ENCODE results near the gene SCUBE1. TPM values are rescaled to one million over a fixed set of nuclear protein-coding genes. Genes with fewer than 3 reads are reported as not detected.

The SCUBE1 gene
- total and polyA plus RNA-seq, 10 of the 15 experiments (the other 5 are each of a cell fraction or from before 2014, with no cell fraction given), result not detected

DNA sequence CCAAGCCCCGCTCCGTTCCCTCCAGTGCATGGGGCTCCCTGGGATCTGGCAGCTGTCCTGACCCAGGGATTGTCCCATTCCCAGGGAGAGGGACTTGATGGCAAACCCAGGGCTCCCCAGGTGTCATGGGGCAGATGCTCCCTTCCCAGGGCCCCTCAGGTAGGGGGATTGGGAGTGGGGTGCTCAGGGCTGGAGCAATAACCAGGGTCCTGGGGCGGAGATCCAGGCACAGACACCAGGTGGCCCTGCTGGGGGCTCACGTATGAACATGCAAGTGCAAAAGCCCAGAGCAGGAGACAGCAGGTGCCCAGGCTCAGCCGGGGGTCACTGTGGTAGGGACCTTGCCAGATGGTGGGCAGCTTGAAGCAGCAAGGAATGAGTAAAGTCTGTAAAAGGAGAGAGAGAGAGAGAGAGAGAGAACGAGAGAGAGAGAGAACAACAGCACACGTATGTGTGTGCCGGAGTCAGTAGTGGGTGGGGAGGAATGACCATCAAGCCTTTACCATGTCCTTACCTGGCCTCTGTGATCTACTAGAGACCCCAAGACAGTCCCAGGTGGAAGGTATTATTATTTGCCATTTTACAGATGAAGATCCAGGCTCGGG lies 49.3 kb upstream of the SCUBE1 start (continued):
- TF ChIP-seq RB1 (IDR thresholded peaks at IDR 0.05; ENCODE audit: borderline replicate concordance) (no peak), CBX5 (IDR thresholded peaks at IDR 0.05; ENCODE audit: low read depth) (no peak), SP1 (IDR thresholded peaks at IDR 0.05; ENCODE audit: low read depth, low read length) (no peak), KDM1A (IDR thresholded peaks at IDR 0.05; ENCODE audit: borderline replicate concordance) (no peak), ZBED1 (IDR thresholded peaks at IDR 0.05; ENCODE audit: borderline replicate concordance) (no peak)

DNA sequence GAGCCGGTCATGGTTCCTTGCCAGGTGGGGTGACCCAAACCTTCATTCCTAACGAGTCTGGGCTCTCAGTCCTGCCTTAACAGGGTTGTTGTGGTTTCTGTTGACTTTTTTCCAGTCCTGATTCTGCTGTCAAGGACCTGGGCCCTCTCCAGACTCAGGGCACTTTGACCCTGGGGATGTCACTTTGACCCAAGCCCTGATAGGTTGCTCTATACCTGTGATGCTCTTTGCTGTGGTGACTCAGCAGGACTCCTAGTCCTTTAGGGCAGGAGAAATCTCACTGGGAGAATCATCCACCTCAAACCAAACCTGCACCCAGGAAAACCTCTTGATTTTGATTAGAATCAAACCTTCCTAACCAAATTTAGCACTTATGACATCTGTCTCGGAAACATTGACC lies 48.1 kb upstream of the SCUBE1 start:
- intact Hi-C loops (cut with micrococcal nuclease; ENCODE audit: unreplicated experiment) (no loop called here), in situ Hi-C loops (cut with MboI) (loop anchor here (10.0 kb wide), 2 partner anchors 433 to 1233 kb away; no protein-coding TSS in a partner anchor)
- TF ChIP-seq, protein P1, sequence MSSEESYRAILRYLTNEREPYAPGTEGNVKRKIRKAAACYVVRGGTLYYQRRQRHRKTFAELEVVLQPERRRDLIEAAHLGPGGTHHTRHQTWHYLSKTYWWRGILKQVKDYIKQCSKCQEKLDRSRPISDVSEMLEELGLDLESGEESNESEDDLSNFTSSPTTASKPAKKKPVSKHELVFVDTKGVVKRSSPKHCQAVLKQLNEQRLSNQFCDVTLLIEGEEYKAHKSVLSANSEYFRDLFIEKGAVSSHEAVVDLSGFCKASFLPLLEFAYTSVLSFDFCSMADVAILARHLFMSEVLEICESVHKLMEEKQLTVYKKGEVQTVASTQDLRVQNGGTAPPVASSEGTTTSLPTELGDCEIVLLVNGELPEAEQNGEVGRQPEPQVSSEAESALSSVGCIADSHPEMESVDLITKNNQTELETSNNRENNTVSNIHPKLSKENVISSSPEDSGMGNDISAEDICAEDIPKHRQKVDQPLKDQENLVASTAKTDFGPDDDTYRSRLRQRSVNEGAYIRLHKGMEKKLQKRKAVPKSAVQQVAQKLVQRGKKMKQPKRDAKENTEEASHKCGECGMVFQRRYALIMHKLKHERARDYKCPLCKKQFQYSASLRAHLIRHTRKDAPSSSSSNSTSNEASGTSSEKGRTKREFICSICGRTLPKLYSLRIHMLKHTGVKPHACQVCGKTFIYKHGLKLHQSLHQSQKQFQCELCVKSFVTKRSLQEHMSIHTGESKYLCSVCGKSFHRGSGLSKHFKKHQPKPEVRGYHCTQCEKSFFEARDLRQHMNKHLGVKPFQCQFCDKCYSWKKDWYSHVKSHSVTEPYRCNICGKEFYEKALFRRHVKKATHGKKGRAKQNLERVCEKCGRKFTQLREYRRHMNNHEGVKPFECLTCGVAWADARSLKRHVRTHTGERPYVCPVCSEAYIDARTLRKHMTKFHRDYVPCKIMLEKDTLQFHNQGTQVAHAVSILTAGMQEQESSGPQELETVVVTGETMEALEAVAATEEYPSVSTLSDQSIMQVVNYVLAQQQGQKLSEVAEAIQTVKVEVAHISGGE (CRISPR knock-in tag; IDR thresholded peaks at IDR 0.05), result no peak
- TF ChIP-seq YBX1 (IDR thresholded peaks at IDR 0.05), result no peak
- no peak for TF ChIP-seq NBN (IDR thresholded peaks at IDR 0.05)
- TF ChIP-seq, protein P2, sequence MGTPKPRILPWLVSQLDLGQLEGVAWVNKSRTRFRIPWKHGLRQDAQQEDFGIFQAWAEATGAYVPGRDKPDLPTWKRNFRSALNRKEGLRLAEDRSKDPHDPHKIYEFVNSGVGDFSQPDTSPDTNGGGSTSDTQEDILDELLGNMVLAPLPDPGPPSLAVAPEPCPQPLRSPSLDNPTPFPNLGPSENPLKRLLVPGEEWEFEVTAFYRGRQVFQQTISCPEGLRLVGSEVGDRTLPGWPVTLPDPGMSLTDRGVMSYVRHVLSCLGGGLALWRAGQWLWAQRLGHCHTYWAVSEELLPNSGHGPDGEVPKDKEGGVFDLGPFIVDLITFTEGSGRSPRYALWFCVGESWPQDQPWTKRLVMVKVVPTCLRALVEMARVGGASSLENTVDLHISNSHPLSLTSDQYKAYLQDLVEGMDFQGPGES (IDR thresholded peaks at IDR 0.05), result no peak
- TF ChIP-seq, protein P3, sequence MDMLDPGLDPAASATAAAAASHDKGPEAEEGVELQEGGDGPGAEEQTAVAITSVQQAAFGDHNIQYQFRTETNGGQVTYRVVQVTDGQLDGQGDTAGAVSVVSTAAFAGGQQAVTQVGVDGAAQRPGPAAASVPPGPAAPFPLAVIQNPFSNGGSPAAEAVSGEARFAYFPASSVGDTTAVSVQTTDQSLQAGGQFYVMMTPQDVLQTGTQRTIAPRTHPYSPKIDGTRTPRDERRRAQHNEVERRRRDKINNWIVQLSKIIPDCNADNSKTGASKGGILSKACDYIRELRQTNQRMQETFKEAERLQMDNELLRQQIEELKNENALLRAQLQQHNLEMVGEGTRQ (IDR thresholded peaks at IDR 0.05; ENCODE audit: borderline replicate concordance, low read depth, low read length), result no peak
- no peak for TF ChIP-seq RAD21 (IDR thresholded peaks at IDR 0.05; ENCODE audit: insufficient read depth, low read depth, low read length)
- TF ChIP-seq SP1 (IDR thresholded peaks at IDR 0.05; ENCODE audit: low read depth, low read length), result no peak
- TF ChIP-seq BHLHE40 (IDR thresholded peaks at IDR 0.05; ENCODE audit: borderline replicate concordance in 1 of 2, low read depth in 2 of 2, low read length in 1 of 2), result no peak
- TF ChIP-seq IKZF1 (conservative IDR thresholded peaks at IDR 0.05), result no peak
- Histone ChIP-seq H3K9ac (ENCODE audit: control insufficient read depth, insufficient read depth, low read length) (no peak overlapping the region), H3K4me2 (ENCODE audit: control insufficient read depth, insufficient read depth) (no peak overlapping the region), H4K20me1 (ENCODE audit: control insufficient read depth, insufficient read depth) (no peaks in the 10 kb centered on the region), H3K79me2 (ENCODE audit: control insufficient read depth, insufficient read depth, low read length) (no peaks in the 10 kb centered on the region), H3K9me3 (replicated peaks; ENCODE audit: control insufficient read depth, insufficient read depth, low read length) (no peaks in the 10 kb centered on the region), H3K27ac (ENCODE audit: control insufficient read depth, insufficient read depth) (no peak overlapping the region), H3K27me3 (replicated peaks in 1 of 2; ENCODE audit: control insufficient read depth in 2 of 2, insufficient read depth in 2 of 2, low read length in 1 of 2) (peaks cover 0 to 3% of the 10 kb centered on the region in 2 experiments; a peak in 2 of 4 replicates), H3K36me3 (ENCODE audit: control insufficient read depth in 2 of 2, insufficient read depth in 2 of 2, low read length in 1 of 2) (no peaks in the 10 kb centered on the region), H2AFZ (ENCODE audit: control insufficient read depth, low read depth, low read length) (no peak overlapping the region), H3K4me1 (ENCODE audit: control insufficient read depth, insufficient read depth, low read length) (no peaks in the 10 kb centered on the region), H3K4me3 (no peak overlapping the region)
- DNase-seq (ENCODE audit: low read depth, low spot score) (no peak), ATAC-seq (no peak), FAIRE-seq (no peak)
- no TSS peak for BruUV-seq (replicated peaks)
- CTCF ChIA-PET, result no interaction called here
- WGBS (ENCODE audit: insufficient coverage, insufficient replicate concordance, low lambda C conversion rate, missing lambda C conversion rate), result 37% methylated on average over 3 of the region's 3 CpGs
- RAD21 ChIA-PET (ENCODE audit: unreplicated experiment), result no interaction called here
- POLR2A ChIA-PET, result no interaction called here
- SMC1A ChIA-PET (ENCODE audit: uncharacterized antibody, unreplicated experiment), result no interaction called here

Measured in GM12878 (cell line).